SK-N-SH (cell line): Measurements from ENCODE around the gene NFIA. TPM values are rescaled to one million over a fixed set of nuclear protein-coding genes. Genes with fewer than 3 reads are reported as not detected.

Experiments
- CTCF ChIA-PET: fragments of 300-600, 350-600 bp; formaldehyde crosslinking; extraction: SDS; loops from one replicate; lab custom pipeline; 2021; lab: Yijun Ruan, JAX
- POLR2A ChIA-PET: fragments of 350-600 bp; sonication (Branson Sonifier 250); formaldehyde crosslinking; extraction: SDS; loops from one replicate; lab custom pipeline; 2020; ENCODE audit warnings: antibody characterized with exemption, inconsistent platforms; lab: Yijun Ruan, JAX
- DNase-seq: peaks from one replicate; pipeline ENCODE4 v3.0.0; 2012
- H2AFZ ChIP-seq: fragments of 200-600 bp; sonication (generic); 2 replicates; pipeline ENCODE4 v1.8.1; 2016; ENCODE audit warnings: antibody characterized with exemption, mild to moderate bottlenecking, low read depth
- H3F3A ChIP-seq: fragments of 200-600 bp; sonication (generic); replicated peaks from 2 replicates; pipeline ENCODE3; 2016; ENCODE audit warnings: antibody characterized with exemption, mild to moderate bottlenecking; ENCODE audit not compliant: insufficient read depth
- H3K27ac ChIP-seq, 2 experiments: fragments of 200-500 bp in 1 of 2; fragments of 200-600 bp in 1 of 2; sonication (Bioruptor generic) in 1 of 2; sonication (generic), shearing (Covaris generic) in 1 of 2; 2 replicates each; pipeline versions ENCODE4 v1.5.1 to v1.6.1; 2014 to 2016; ENCODE audit warnings: low read depth in 2 of 2, inconsistent platforms in 1 of 2, low read length in 1 of 2, mild to moderate bottlenecking in 1 of 2, mixed read lengths in 1 of 2
- H3K27me3 ChIP-seq: fragments of 200-600 bp; sonication (generic), shearing (Covaris generic); 2 replicates; pipeline ENCODE4 v1.6.1; 2016; ENCODE audit warnings: mixed run types; ENCODE audit not compliant: insufficient read depth
- H3K36me3 ChIP-seq, 2 experiments: fragments of 200-500 bp in 1 of 2; fragments of 200-600 bp in 1 of 2; sonication (Bioruptor generic) in 1 of 2; sonication (generic) in 1 of 2; replicated peaks in 1 of 2; 2 replicates each; pipeline versions ENCODE3 to v1.5.1; 2014 to 2016; ENCODE audit warnings: low read length in 1 of 2, mild to moderate bottlenecking in 1 of 2; ENCODE audit not compliant: insufficient read depth in 2 of 2, control insufficient read depth in 1 of 2
- H3K4me1 ChIP-seq, 2 experiments: fragments of 200-500 bp in 1 of 2; fragments of 200-600 bp in 1 of 2; sonication (Bioruptor generic) in 1 of 2; sonication (generic), shearing (Covaris generic) in 1 of 2; 2 replicates each; pipeline versions ENCODE4 v1.5.1 to v1.6.1; 2014 to 2016; ENCODE audit warnings: low read depth in 1 of 2, low read length in 1 of 2, mixed run types in 1 of 2; ENCODE audit not compliant: insufficient read depth in 2 of 2, control insufficient read depth in 1 of 2
- H3K4me2 ChIP-seq: fragments of 200-600 bp; sonication (generic), shearing (Covaris generic); 2 replicates; pipeline ENCODE4 v1.6.1; 2017; ENCODE audit warnings: mixed run types
- H3K4me3 ChIP-seq, 2 experiments: fragments of 200-500 bp in 1 of 2; fragments of 200-600 bp in 1 of 2; sonication (Bioruptor generic) in 1 of 2; sonication (generic), shearing (Covaris generic) in 1 of 2; 2 replicates each; pipeline versions ENCODE4 v1.5.1 to v1.8.1; 2014 to 2016; ENCODE audit warnings: low read depth in 2 of 2, inconsistent platforms in 1 of 2, low read length in 1 of 2, mild to moderate bottlenecking in 1 of 2, mixed read lengths in 1 of 2, moderate library complexity in 1 of 2
- H3K79me2 ChIP-seq: fragments of 200-600 bp; sonication (generic); 2 replicates; pipeline ENCODE4 v1.8.1; 2017; ENCODE audit warnings: mild to moderate bottlenecking; ENCODE audit not compliant: insufficient read depth
- H3K9ac ChIP-seq: fragments of 200-600 bp; sonication (generic); 2 replicates; pipeline ENCODE4 v1.6.1; 2017; ENCODE audit warnings: mixed run types
- H3K9me2 ChIP-seq: fragments of 200-600 bp; sonication (generic); 2 replicates; pipeline ENCODE4 v1.6.1; 2017; ENCODE audit warnings: mixed run types
- H3K9me3 ChIP-seq: fragments of 200-600 bp; sonication (generic); 2 replicates; pipeline ENCODE4 v1.6.1; 2017; ENCODE audit warnings: mixed run types, mild to moderate bottlenecking, moderate library complexity
- H4K20me1 ChIP-seq: fragments of 200-600 bp; sonication (generic); 2 replicates; pipeline ENCODE4 v1.6.1; 2017; ENCODE audit warnings: mild to moderate bottlenecking, mixed run types; ENCODE audit not compliant: insufficient read depth
- FOSL2 ChIP-seq: IDR thresholded peaks from 2 replicates; pipeline ENCODE4 v1.4.0; 2012; ENCODE audit warnings: low read depth, mild to moderate bottlenecking, moderate library complexity, borderline replicate concordance
- FOXJ3 ChIP-seq: sonication (generic); formaldehyde crosslinking; IDR thresholded peaks from 2 replicates; pipeline ENCODE4 v1.5.1; 2020; ENCODE audit warnings: mild to moderate bottlenecking, missing genetic modification reagents
- FOXM1 ChIP-seq: IDR thresholded peaks from 2 replicates; pipeline ENCODE4 v1.4.0; 2012; ENCODE audit warnings: low read depth, mild to moderate bottlenecking
- MXI1 ChIP-seq: IDR thresholded peaks from 2 replicates; pipeline ENCODE4 v1.6.1; 2012; ENCODE audit warnings: mild to moderate bottlenecking, low read depth, low read length, improper control_type of control experiment
- RAD21 ChIP-seq: IDR thresholded peaks from 2 replicates; pipeline ENCODE4 v1.6.1; 2012; ENCODE audit warnings: mild to moderate bottlenecking, low read length
- REST ChIP-seq: IDR thresholded peaks from 2 replicates; pipeline ENCODE4 v1.6.1; 2012; ENCODE audit warnings: mild to moderate bottlenecking, low read depth, low read length, moderate library complexity
- SMC3 ChIP-seq: IDR thresholded peaks from 2 replicates; pipeline ENCODE4 v1.6.1; 2012; ENCODE audit warnings: low read depth, low read length, improper control_type of control experiment
- USF2 ChIP-seq: fragments of 150-350 bp; IDR thresholded peaks from 2 replicates; pipeline ENCODE4 v1.6.1; 2017; ENCODE audit warnings: antibody characterized with exemption, low read length, low read depth, borderline replicate concordance
- YY1 ChIP-seq: IDR thresholded peaks from 2 replicates; pipeline ENCODE4 v1.4.0; 2012; ENCODE audit warnings: low read depth, mild to moderate bottlenecking
- WGBS: methylation state at CpG from one replicate; pipeline ENCODE4 v1.1.6; 2017; ENCODE audit warnings: low lambda C conversion rate; 5-methylcytosine and 5-hydroxymethylcytosine counted together
- polyA plus RNA-seq, 3 experiments: library from polyadenylated mRNA; depleted of rRNA; stranded (reverse); fragments of >200 nt; gene quantifications; 2 replicates each; pipeline ENCODE4 v1.2.3, GENCODE V29; 2012
- TF ChIP-seq, protein P1 (sequence below): IDR thresholded peaks from 2 replicates; pipeline ENCODE4; 2012
- TF ChIP-seq, protein P2 (sequence below): IDR thresholded peaks from 2 replicates; pipeline ENCODE4 v1.4.0; 2012; ENCODE audit warnings: low read depth, borderline replicate concordance
- TF ChIP-seq, protein P3 (sequence below): fragments of 200-600 bp; sonication (generic); IDR thresholded peaks from 2 replicates; pipeline ENCODE4 v1.6.1; 2017; ENCODE audit warnings: antibody characterized with exemption, mild to moderate bottlenecking, moderate library complexity
- TF ChIP-seq, protein P4 (sequence below): IDR thresholded peaks from 2 replicates; pipeline ENCODE4 v1.4.0; 2012; ENCODE audit warnings: low read depth, borderline replicate concordance

NFIA gene
- polyA plus RNA-seq, 1 of the 3 experiments (the other 2 are of a cell fraction): 3.3 TPM

- TF ChIP-seq, protein P1, sequence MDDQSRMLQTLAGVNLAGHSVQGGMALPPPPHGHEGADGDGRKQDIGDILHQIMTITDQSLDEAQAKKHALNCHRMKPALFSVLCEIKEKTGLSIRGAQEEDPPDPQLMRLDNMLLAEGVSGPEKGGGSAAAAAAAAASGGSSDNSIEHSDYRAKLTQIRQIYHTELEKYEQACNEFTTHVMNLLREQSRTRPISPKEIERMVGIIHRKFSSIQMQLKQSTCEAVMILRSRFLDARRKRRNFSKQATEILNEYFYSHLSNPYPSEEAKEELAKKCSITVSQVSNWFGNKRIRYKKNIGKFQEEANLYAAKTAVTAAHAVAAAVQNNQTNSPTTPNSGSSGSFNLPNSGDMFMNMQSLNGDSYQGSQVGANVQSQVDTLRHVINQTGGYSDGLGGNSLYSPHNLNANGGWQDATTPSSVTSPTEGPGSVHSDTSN: no peak
- TF ChIP-seq YY1 (no peak), MXI1 (no peak), SMC3 (no peak), FOXM1 (no peak), USF2 (no peak)
- TF ChIP-seq, protein P2, sequence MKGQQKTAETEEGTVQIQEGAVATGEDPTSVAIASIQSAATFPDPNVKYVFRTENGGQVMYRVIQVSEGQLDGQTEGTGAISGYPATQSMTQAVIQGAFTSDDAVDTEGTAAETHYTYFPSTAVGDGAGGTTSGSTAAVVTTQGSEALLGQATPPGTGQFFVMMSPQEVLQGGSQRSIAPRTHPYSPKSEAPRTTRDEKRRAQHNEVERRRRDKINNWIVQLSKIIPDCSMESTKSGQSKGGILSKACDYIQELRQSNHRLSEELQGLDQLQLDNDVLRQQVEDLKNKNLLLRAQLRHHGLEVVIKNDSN: no peak
- TF ChIP-seq, protein P3, sequence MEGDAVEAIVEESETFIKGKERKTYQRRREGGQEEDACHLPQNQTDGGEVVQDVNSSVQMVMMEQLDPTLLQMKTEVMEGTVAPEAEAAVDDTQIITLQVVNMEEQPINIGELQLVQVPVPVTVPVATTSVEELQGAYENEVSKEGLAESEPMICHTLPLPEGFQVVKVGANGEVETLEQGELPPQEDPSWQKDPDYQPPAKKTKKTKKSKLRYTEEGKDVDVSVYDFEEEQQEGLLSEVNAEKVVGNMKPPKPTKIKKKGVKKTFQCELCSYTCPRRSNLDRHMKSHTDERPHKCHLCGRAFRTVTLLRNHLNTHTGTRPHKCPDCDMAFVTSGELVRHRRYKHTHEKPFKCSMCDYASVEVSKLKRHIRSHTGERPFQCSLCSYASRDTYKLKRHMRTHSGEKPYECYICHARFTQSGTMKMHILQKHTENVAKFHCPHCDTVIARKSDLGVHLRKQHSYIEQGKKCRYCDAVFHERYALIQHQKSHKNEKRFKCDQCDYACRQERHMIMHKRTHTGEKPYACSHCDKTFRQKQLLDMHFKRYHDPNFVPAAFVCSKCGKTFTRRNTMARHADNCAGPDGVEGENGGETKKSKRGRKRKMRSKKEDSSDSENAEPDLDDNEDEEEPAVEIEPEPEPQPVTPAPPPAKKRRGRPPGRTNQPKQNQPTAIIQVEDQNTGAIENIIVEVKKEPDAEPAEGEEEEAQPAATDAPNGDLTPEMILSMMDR: no peak
Observed at GRCh38 chr1:61085206-61085982, 3.0 kb downstream of the NFIA start (continued).

DNA sequence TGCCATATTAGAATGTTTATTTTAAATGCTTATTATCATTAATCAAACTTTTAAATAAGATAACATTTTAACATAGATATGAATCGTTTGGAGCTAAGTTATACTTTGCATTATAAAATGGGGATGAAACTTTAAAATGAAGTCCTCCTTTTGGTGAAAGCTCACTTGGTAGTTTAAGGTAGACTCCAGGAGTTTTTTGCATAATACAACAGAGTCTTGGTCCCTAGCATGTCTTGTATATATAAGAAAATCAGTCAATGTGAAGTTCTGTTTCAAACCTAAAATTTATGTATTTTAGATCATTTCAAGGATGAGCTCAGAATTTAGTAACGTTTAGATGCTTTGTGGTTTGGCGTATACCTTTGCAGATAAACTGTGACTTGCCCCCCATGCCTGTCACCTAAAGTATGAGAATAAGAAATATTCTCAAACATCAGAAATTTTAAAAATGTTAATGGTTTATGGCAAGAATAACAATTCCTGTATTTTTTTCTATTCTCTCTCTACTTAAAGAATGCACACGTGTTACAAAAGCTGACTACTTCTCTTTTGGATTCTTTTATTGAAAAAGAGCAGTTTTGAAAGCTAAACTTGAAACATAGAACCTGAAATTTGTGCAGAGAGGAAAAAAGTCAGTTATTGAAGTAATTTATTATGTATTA lies 3.8 kb downstream of the NFIA start:
- H2AFZ ChIP-seq: no peak overlapping the region
- H3K27me3 ChIP-seq: no peaks in the 10 kb centered on the region
- H4K20me1 ChIP-seq: no peaks in the 10 kb centered on the region
- DNase-seq: no peak
- H3K4me3 ChIP-seq: no peak overlapping the region
- TF ChIP-seq, protein P3: no peak
- TF ChIP-seq FOXJ3 (no peak), REST (no peak), RAD21 (no peak), FOSL2 (no peak)
- TF ChIP-seq, protein P4, sequence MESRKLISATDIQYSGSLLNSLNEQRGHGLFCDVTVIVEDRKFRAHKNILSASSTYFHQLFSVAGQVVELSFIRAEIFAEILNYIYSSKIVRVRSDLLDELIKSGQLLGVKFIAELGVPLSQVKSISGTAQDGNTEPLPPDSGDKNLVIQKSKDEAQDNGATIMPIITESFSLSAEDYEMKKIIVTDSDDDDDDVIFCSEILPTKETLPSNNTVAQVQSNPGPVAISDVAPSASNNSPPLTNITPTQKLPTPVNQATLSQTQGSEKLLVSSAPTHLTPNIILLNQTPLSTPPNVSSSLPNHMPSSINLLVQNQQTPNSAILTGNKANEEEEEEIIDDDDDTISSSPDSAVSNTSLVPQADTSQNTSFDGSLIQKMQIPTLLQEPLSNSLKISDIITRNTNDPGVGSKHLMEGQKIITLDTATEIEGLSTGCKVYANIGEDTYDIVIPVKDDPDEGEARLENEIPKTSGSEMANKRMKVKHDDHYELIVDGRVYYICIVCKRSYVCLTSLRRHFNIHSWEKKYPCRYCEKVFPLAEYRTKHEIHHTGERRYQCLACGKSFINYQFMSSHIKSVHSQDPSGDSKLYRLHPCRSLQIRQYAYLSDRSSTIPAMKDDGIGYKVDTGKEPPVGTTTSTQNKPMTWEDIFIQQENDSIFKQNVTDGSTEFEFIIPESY: no peak
- peaks cover 22 to 26% of the 10 kb centered on the region in 2 experiments for H3K36me3 ChIP-seq
- peaks cover 11% of the 10 kb centered on the region for H3F3A ChIP-seq
- ChIA-PET POLR2A (no interaction called here), CTCF (interaction anchor here (0.6 to 1.7 kb wide), 4 partner anchors 36 to 395 kb away, joined by 3 to 7 read pairs (median 3); no protein-coding TSS in a partner anchor)
- H3K9me3 ChIP-seq: no peaks in the 10 kb centered on the region
- WGBS: 84% methylated on average over 4 of the region's 4 CpGs
- H3K79me2 ChIP-seq: peaks cover 50% of the 10 kb centered on the region
- H3K9ac ChIP-seq: no peak overlapping the region
- H3K4me2 ChIP-seq: no peak overlapping the region
- H3K4me1 ChIP-seq: peaks cover 9% of the 10 kb centered on the region in 2 experiments; a peak in 3 of 4 replicates
- H3K9me2 ChIP-seq: no peaks in the 10 kb centered on the region
- no peak overlapping the region for H3K27ac ChIP-seq
